Measurements from ENCODE around the gene RFX2. TPM values are rescaled to one million over a fixed set of nuclear protein-coding genes. Genes with fewer than 3 reads are reported as not detected.

Gene RFX2
- total and polyA plus RNA-seq, 9 donors = 5.9 to 31.2 (median 13.3) TPM

- intact Hi-C loops (cut with DNase I) = no loop called here
- Histone ChIP-seq H3K36me3 (no peaks in the 10 kb centered on the region), H3K4me3 (no peak overlapping the region), H3K27me3 (no peaks in the 10 kb centered on the region), H3K9me3 (no peaks in the 10 kb centered on the region), H3K27ac (no peak overlapping the region), H3K4me1 (ENCODE audit: insufficient read depth) (peaks cover 7% of the 10 kb centered on the region)
- TF ChIP-seq POLR2A (IDR thresholded peaks at IDR 0.05) (no peak), EP300 (IDR thresholded peaks at IDR 0.05) (no peak), CTCF (IDR thresholded peaks at IDR 0.05) (no peak)
- WGBS, 3 donors = 48 to 71% (median 48%) methylated on average over 30 of the region's 30 CpGs
- DNase-seq = no peak
Measured at GRCh38 chr19:5993648-5994358, 116.5 kb downstream of the RFX2 start.

DNA sequence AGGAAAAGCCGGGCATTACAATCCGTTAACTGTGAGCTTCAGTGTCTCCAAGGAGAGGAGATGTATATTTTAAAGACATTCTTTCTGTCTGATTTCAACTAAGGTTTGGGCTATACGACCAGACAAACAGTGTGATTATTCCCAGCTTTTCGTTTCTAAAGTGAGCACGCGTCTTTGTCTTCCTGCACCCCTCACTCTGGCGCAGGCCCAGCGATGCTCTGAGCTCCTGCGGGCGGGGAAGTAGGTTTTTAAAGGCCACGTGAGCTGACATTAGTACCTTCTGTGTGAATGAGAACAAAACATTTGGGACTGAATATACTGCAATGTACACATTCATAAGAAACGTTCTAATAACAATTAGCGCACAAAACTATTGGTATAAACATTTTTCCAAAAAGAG is 117.1 kb downstream of the RFX2 start:
- Histone ChIP-seq H3K4me3 (no peak overlapping the region), H3K4me1 (ENCODE audit: insufficient read depth) (peaks cover 7% of the 10 kb centered on the region), H3K9me3 (no peaks in the 10 kb centered on the region), H3K36me3 (no peaks in the 10 kb centered on the region), H3K27ac (no peak overlapping the region), H3K27me3 (no peaks in the 10 kb centered on the region)
- TF ChIP-seq POLR2A (IDR thresholded peaks at IDR 0.05) (no peak), EP300 (IDR thresholded peaks at IDR 0.05) (no peak), CTCF (IDR thresholded peaks at IDR 0.05) (no peak)
- intact Hi-C loops (cut with DNase I) = no loop called here
- no peak for DNase-seq
- WGBS, 3 donors = 57 to 82% (median 69%) methylated on average over 13 of the region's 13 CpGs

- intact Hi-C loops (cut with DNase I) = no loop called here
- Histone ChIP-seq H3K9me3 (no peaks in the 10 kb centered on the region), H3K27ac (no peak overlapping the region), H3K4me3 (no peak overlapping the region), H3K4me1 (ENCODE audit: insufficient read depth) (peaks cover 7% of the 10 kb centered on the region), H3K36me3 (no peaks in the 10 kb centered on the region), H3K27me3 (no peaks in the 10 kb centered on the region)
- WGBS, 3 donors = 91 to 92% (median 91%) methylated on average over 11 of the region's 11 CpGs
- TF ChIP-seq CTCF (IDR thresholded peaks at IDR 0.05) = no peak
- TF ChIP-seq POLR2A (IDR thresholded peaks at IDR 0.05) = no peak
- no peak for TF ChIP-seq EP300 (IDR thresholded peaks at IDR 0.05)
- no peak for DNase-seq
Measured at GRCh38 chr19:5992756-5993155, 117.5 kb downstream of the RFX2 start.

DNA sequence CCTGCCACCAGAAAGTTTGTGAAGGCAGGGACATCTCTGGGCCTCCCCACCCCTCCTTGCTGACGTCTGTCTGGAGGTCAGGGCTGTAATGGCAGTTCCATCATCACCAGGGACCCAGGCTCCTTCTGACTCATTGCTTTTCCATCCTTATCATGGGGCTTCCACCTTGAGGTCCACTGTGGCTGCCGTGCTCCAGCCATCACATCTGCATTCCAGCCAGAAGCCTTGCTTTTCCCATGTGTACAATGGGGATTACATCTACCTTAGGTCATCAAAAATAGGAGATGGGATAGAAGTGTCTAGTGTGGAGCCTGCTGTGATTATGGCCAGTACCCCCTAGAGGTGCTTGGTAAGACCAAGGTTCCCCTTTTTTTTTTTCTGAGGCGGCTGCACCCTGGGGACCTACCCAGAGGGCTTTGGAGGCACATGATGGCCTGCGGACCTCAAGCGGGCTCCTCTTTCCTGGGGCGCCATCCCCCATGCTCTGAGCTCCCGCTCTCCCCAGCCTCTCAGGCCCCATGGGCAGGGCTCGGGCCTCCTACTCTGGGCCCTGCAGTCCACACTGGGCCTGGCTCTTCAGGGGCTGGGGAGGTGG is 119.0 kb downstream of the RFX2 start:
- H3K4me1 ChIP-seq (ENCODE audit: insufficient read depth) = peaks cover 3% of the 10 kb centered on the region
- H3K9me3 ChIP-seq = no peaks in the 10 kb centered on the region
- intact Hi-C loops (cut with DNase I) = no loop called here

More for the DNA sequence above, 119.0 kb downstream of the RFX2 start:
- no peak overlapping the region for H3K4me3 ChIP-seq
- no peaks in the 10 kb centered on the region for H3K27me3 ChIP-seq
- H3K36me3 ChIP-seq = no peaks in the 10 kb centered on the region
- no peak overlapping the region for H3K27ac ChIP-seq
- WGBS, 3 donors = 95 to 97% (median 95%) methylated on average over 8 of the region's 8 CpGs
- no peak for DNase-seq
- TF ChIP-seq CTCF (IDR thresholded peaks at IDR 0.05) (no peak), EP300 (IDR thresholded peaks at IDR 0.05) (no peak), POLR2A (IDR thresholded peaks at IDR 0.05) (no peak)

All from ovary (tissue), 9 donors.